Omental fat pad (tissue), 4 donors: ENCODE results near the gene TFEB. TPM values are rescaled to one million over a fixed set of nuclear protein-coding genes. Genes with fewer than 3 reads are reported as not detected.

Experiments
- ATAC-seq: fragments of 150-250 bp; one replicate; pipeline ENCODE4 v1.9.1; 2016; ENCODE audit warnings: mild to moderate bottlenecking, moderate library complexity; ENCODE audit not compliant: low FRiP score
- DNase-seq: peaks from one replicate; pipeline ENCODE4 v3.0.0-alpha.2; 2019; ENCODE audit warnings: low spot score
- CTCF ChIP-seq, 3 donors: fragments of 450-650 bp; IDR thresholded peaks; one replicate each; pipeline ENCODE4 v1.5.1; 2016 to 2017; ENCODE audit warnings: antibody characterized with exemption in 3 of 3, mild to moderate bottlenecking in 3 of 3, moderate library complexity in 2 of 3
- total RNA-seq, 4 donors: library from RNA; depleted of rRNA; stranded (reverse); fragments of >200 nt; gene quantifications; one replicate each; pipeline ENCODE4 v1.1.0, GENCODE V29; 2016

Gene TFEB
- total RNA-seq, 4 donors from 2014 or later = 7.1 to 24.4 (median 14.5) TPM

- no peak for TF ChIP-seq CTCF (IDR thresholded peaks at IDR 0.05)
- no peak for ATAC-seq
- no peak for DNase-seq
These were observed 91.5 kb downstream of the TFEB start for GRCh38 chr6:41643899-41644269.

GRCh38 chr6:41642960-41643898 lies 92.2 kb downstream of the TFEB start:
- DNase-seq (no peak), ATAC-seq (no peak)
- TF ChIP-seq CTCF (IDR thresholded peaks at IDR 0.05) = no peak

GRCh38 chr6:41642090-41642959 lies 93.1 kb downstream of the TFEB start:
- no peak for ATAC-seq
- TF ChIP-seq CTCF (IDR thresholded peaks at IDR 0.05) = no peak
- DNase-seq = no peak

- TF ChIP-seq CTCF (IDR thresholded peaks at IDR 0.05) = no peak
- ATAC-seq (no peak), DNase-seq (no peak)
These were observed 94.0 kb downstream of the TFEB start for GRCh38 chr6:41641352-41641925.

GRCh38 chr6:41640426-41640825 lies 95.0 kb downstream of the TFEB start:
- ATAC-seq = no peak
- DNase-seq = no peak
- TF ChIP-seq CTCF (IDR thresholded peaks at IDR 0.05) = no peak

- TF ChIP-seq CTCF (IDR thresholded peaks at IDR 0.05) = no peak
- no peak for DNase-seq
- ATAC-seq = no peak
These were observed 95.5 kb downstream of the TFEB start for GRCh38 chr6:41639809-41640371.
